ACC112 (cell line): Measurements from ENCODE around the gene RAB27A.
A peak's percentile ranks its signal among the peaks of the same experiment; 100 is the strongest.

Experiments used
- H2AFZ ChIP-seq: fragments of 200-600 bp; sonication (generic); one replicate; pipeline ENCODE4 v1.6.0; 2017; ENCODE audit warnings: antibody characterized with exemption, low read length; ENCODE audit not compliant: unreplicated experiment
- H3K27ac ChIP-seq: fragments of 200-600 bp; sonication (generic); 2 replicates; pipeline ENCODE4 v1.5.1; 2014; ENCODE audit warnings: low read depth, mild to moderate bottlenecking, antibody characterized with exemption, low read length, moderate library complexity
- H3K27me3 ChIP-seq: fragments of 200-600 bp; sonication (generic); 2 replicates; pipeline ENCODE4 v1.6.1; 2014; ENCODE audit warnings: mild to moderate bottlenecking, antibody characterized with exemption, low read length, moderate library complexity, mixed read lengths; ENCODE audit not compliant: insufficient read depth
- H3K36me3 ChIP-seq: fragments of 200-600 bp; sonication (generic); 2 replicates; pipeline ENCODE4 v1.6.1; 2016; ENCODE audit warnings: mild to moderate bottlenecking, antibody characterized with exemption, low read length, moderate library complexity, mixed read lengths; ENCODE audit not compliant: insufficient read depth
- H3K4me1 ChIP-seq: fragments of 200-600 bp; sonication (generic); one replicate; pipeline ENCODE4 v1.6.1; 2016; ENCODE audit warnings: low read length, mixed read lengths; ENCODE audit not compliant: insufficient read depth, unreplicated experiment, control insufficient read depth
- H3K4me3 ChIP-seq: fragments of 200-600 bp; sonication (generic); 2 replicates; pipeline ENCODE4 v1.5.1; 2014; ENCODE audit warnings: mild to moderate bottlenecking, low read depth, low read length
- H3K79me2 ChIP-seq: fragments of 200-600 bp; sonication (generic); one replicate; pipeline ENCODE4 v1.6.0; 2016; ENCODE audit warnings: low read length; ENCODE audit not compliant: control insufficient read depth, unreplicated experiment, insufficient read depth

RAB27A gene

GRCh38 chr15:55238877-55239276 lies 50.7 kb downstream of the RAB27A start:
- H3K4me3 ChIP-seq, result no peak overlapping the region
- no peak overlapping the region for H3K27ac ChIP-seq

GRCh38 chr15:55237219-55238130 lies 52.1 kb downstream of the RAB27A start:
- Histone ChIP-seq H3K4me3 (no peak overlapping the region), H3K79me2 (no peaks in the 10 kb centered on the region), H3K27me3 (no peaks in the 10 kb centered on the region), H3K4me1 (no peaks in the 10 kb centered on the region), H3K27ac (no peak overlapping the region), H3K36me3 (no peaks in the 10 kb centered on the region), H2AFZ (no peak overlapping the region)

More at GRCh38 chr15:55238877-55239276, 50.7 kb downstream of the RAB27A start:
- Histone ChIP-seq H3K27me3 (no peaks in the 10 kb centered on the region), H3K79me2 (no peaks in the 10 kb centered on the region), H2AFZ (no peak overlapping the region), H3K4me1 (no peaks in the 10 kb centered on the region), H3K36me3 (no peaks in the 10 kb centered on the region)

GRCh38 chr15:55235546-55236036 lies 54.0 kb downstream of the RAB27A start:
- Histone ChIP-seq H3K79me2 (no peaks in the 10 kb centered on the region), H3K36me3 (no peaks in the 10 kb centered on the region), H2AFZ (no peak overlapping the region), H3K27ac (no peak overlapping the region), H3K4me3 (no peak overlapping the region), H3K4me1 (no peaks in the 10 kb centered on the region), H3K27me3 (no peaks in the 10 kb centered on the region)

- Histone ChIP-seq H3K4me1 (peaks cover 7% of the 10 kb centered on the region), H2AFZ (no peak overlapping the region), H3K79me2 (no peaks in the 10 kb centered on the region), H3K36me3 (no peaks in the 10 kb centered on the region), H3K27me3 (no peaks in the 10 kb centered on the region), H3K4me3 (no peak overlapping the region), H3K27ac (no peak overlapping the region)
Measured at GRCh38 chr15:55234800-55235104, 54.9 kb downstream of the RAB27A start.

- no peaks in the 10 kb centered on the region for H3K79me2 ChIP-seq
- no peak overlapping the region for H3K4me3 ChIP-seq
- H2AFZ ChIP-seq, result no peak overlapping the region
- no peak overlapping the region for H3K27ac ChIP-seq
- H3K27me3 ChIP-seq, result no peaks in the 10 kb centered on the region
- H3K36me3 ChIP-seq, result no peaks in the 10 kb centered on the region
- H3K4me1 ChIP-seq, result peaks cover 8% of the 10 kb centered on the region
Measured at GRCh38 chr15:55234104-55234799, 55.4 kb downstream of the RAB27A start.

GRCh38 chr15:55231455-55231854 lies 58.2 kb downstream of the RAB27A start:
- H3K4me3 ChIP-seq, result no peak overlapping the region
- H3K79me2 ChIP-seq, result no peaks in the 10 kb centered on the region
- peaks cover 8% of the 10 kb centered on the region for H3K4me1 ChIP-seq
- H3K36me3 ChIP-seq, result no peaks in the 10 kb centered on the region
- no peak overlapping the region for H2AFZ ChIP-seq
- H3K27ac ChIP-seq, result no peak overlapping the region
- no peaks in the 10 kb centered on the region for H3K27me3 ChIP-seq

- H3K4me3 ChIP-seq, result no peak overlapping the region
Measured at GRCh38 chr15:55230953-55231352, 58.7 kb downstream of the RAB27A start.

GRCh38 chr15:55230051-55230670 lies 59.5 kb downstream of the RAB27A start:
- no peak overlapping the region for H2AFZ ChIP-seq

More at GRCh38 chr15:55230953-55231352, 58.7 kb downstream of the RAB27A start:
- no peak overlapping the region for H2AFZ ChIP-seq
- no peaks in the 10 kb centered on the region for H3K36me3 ChIP-seq
- peaks cover 8% of the 10 kb centered on the region for H3K4me1 ChIP-seq
- no peak overlapping the region for H3K27ac ChIP-seq
- no peaks in the 10 kb centered on the region for H3K79me2 ChIP-seq
- H3K27me3 ChIP-seq, result no peaks in the 10 kb centered on the region

GRCh38 chr15:55226127-55226526 lies 63.5 kb downstream of the RAB27A start:
- Histone ChIP-seq H3K36me3 (no peaks in the 10 kb centered on the region), H2AFZ (no peak overlapping the region), H3K4me1 (peaks cover 18% of the 10 kb centered on the region), H3K27ac (no peak overlapping the region), H3K27me3 (no peaks in the 10 kb centered on the region), H3K4me3 (no peak overlapping the region), H3K79me2 (no peaks in the 10 kb centered on the region)

More at GRCh38 chr15:55230051-55230670, 59.5 kb downstream of the RAB27A start:
- peaks cover 8% of the 10 kb centered on the region for H3K4me1 ChIP-seq
- peak overlapping the region; percentile 55 for H3K27ac ChIP-seq
- H3K27me3 ChIP-seq, result no peaks in the 10 kb centered on the region
- H3K36me3 ChIP-seq, result no peaks in the 10 kb centered on the region
- peak overlapping the region; percentile 25; the same call in 1 of the 2 replicates for H3K4me3 ChIP-seq
- no peaks in the 10 kb centered on the region for H3K79me2 ChIP-seq

GRCh38 chr15:55224892-55225291 lies 64.7 kb downstream of the RAB27A start:
- Histone ChIP-seq H3K79me2 (no peaks in the 10 kb centered on the region), H3K36me3 (no peaks in the 10 kb centered on the region), H3K4me3 (no peak overlapping the region), H3K27ac (no peak overlapping the region), H2AFZ (no peak overlapping the region), H3K27me3 (no peaks in the 10 kb centered on the region), H3K4me1 (peaks cover 21% of the 10 kb centered on the region)
